ENCODE data around the gene PLEKHB1.

The PLEKHB1 gene

GRCh38 chr11:73654482-73655021, 8.2 kb downstream of the PLEKHB1 start:
- Histone ChIP-seq H3K27me3 (ENCODE audit: control insufficient read depth, insufficient read depth, low read length) (no peaks in the 10 kb centered on the region), H3K4me1 (no peaks in the 10 kb centered on the region), H3K27ac (no peak overlapping the region), H3K36me3 (ENCODE audit: control insufficient read depth, insufficient read depth, low read length) (no peaks in the 10 kb centered on the region), H2AFZ (no peak overlapping the region), H3K79me2 (no peaks in the 10 kb centered on the region), H3K4me2 (ENCODE audit: low read length) (no peak overlapping the region), H3K4me3 (ENCODE audit: low read depth, low read length) (no peak overlapping the region), H3K9ac (no peak overlapping the region), H3K9me3 (ENCODE audit: control insufficient read depth, low read length) (no peaks in the 10 kb centered on the region)
- TF ChIP-seq, protein P1, sequence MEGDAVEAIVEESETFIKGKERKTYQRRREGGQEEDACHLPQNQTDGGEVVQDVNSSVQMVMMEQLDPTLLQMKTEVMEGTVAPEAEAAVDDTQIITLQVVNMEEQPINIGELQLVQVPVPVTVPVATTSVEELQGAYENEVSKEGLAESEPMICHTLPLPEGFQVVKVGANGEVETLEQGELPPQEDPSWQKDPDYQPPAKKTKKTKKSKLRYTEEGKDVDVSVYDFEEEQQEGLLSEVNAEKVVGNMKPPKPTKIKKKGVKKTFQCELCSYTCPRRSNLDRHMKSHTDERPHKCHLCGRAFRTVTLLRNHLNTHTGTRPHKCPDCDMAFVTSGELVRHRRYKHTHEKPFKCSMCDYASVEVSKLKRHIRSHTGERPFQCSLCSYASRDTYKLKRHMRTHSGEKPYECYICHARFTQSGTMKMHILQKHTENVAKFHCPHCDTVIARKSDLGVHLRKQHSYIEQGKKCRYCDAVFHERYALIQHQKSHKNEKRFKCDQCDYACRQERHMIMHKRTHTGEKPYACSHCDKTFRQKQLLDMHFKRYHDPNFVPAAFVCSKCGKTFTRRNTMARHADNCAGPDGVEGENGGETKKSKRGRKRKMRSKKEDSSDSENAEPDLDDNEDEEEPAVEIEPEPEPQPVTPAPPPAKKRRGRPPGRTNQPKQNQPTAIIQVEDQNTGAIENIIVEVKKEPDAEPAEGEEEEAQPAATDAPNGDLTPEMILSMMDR (IDR thresholded peaks at IDR 0.05): no peak

DNA sequence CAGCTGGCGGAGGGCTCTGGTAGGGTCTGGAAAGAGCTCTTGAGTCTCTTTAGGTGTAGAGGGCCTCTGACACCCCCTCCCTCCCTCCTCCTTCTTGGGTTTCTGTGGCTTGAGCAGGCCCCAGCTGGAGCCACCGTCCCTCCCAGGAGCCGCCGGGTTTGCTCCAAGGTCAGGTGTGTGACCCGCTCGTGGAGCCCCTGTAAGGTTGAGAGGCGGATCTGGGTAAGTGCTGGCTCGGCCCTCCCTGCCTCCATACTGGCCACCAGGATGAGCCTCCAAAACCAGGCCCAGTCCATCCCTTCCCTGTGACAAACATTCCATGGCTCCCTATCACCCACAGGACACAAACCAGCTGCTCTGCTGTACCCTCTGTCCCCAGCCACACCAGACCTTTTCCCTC, 9.3 kb downstream of the PLEKHB1 start:
- Histone ChIP-seq H3K9me3 (ENCODE audit: control insufficient read depth, low read length) (no peaks in the 10 kb centered on the region), H2AFZ (no peak overlapping the region), H3K4me1 (no peaks in the 10 kb centered on the region), H3K9ac (no peak overlapping the region), H3K27me3 (ENCODE audit: control insufficient read depth, insufficient read depth, low read length) (no peaks in the 10 kb centered on the region), H3K4me2 (ENCODE audit: low read length) (no peak overlapping the region), H3K27ac (no peak overlapping the region), H3K79me2 (no peaks in the 10 kb centered on the region), H3K36me3 (ENCODE audit: control insufficient read depth, insufficient read depth, low read length) (no peaks in the 10 kb centered on the region), H3K4me3 (ENCODE audit: low read depth, low read length) (no peak overlapping the region)
- TF ChIP-seq, protein P1 (IDR thresholded peaks at IDR 0.05): no peak

DNA sequence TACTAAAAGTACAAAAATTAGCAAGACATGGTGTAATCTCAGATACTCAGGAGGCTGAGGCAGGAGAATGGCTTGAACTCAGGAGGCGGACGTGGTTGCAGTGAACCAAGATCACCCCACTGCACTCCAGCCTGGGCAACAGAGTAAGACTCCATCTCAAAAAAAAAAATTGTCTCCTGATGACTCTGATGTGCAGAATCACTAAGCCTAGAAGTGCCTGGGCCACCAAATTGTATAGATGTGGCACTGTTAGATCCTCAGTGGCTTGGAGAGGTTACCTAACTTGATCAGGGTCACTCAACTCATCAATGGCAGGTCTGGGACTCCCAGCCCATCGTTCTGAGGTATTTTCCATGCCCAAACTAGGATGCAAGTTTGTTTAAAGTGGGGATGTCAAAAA, 10.6 kb downstream of the PLEKHB1 start:
- H3K79me2 ChIP-seq: no peaks in the 10 kb centered on the region
- no peak overlapping the region for H2AFZ ChIP-seq
- no peak overlapping the region for H3K4me3 ChIP-seq (ENCODE audit: low read depth, low read length)
- no peak overlapping the region for H3K27ac ChIP-seq
- no peak overlapping the region for H3K9ac ChIP-seq
- no peaks in the 10 kb centered on the region for H3K9me3 ChIP-seq (ENCODE audit: control insufficient read depth, low read length)
- H3K4me2 ChIP-seq (ENCODE audit: low read length): no peak overlapping the region
- no peaks in the 10 kb centered on the region for H3K36me3 ChIP-seq (ENCODE audit: control insufficient read depth, insufficient read depth, low read length)
- TF ChIP-seq, protein P1 (IDR thresholded peaks at IDR 0.05): no peak
- H3K4me1 ChIP-seq: no peaks in the 10 kb centered on the region
- no peaks in the 10 kb centered on the region for H3K27me3 ChIP-seq (ENCODE audit: control insufficient read depth, insufficient read depth, low read length)

DNA sequence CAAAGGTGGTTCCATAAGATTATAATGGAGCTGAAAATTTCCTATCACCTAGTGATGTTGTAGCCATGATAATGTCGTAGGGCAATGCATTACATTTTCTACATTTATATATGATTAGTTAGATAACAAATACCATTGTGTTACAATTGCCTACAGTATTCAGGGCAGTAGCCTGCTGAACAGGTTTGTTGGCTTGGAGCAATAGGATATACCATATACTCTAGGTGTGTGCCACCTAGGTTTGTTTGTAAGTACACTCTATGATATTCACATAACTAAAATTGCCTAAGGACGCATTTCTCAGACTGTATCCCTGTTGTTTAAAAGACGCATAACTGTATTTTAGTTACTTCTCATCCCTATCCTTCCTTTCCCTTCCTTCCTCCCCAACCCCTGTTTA, 13.6 kb downstream of the PLEKHB1 start:
- Histone ChIP-seq H3K9me3 (ENCODE audit: control insufficient read depth, low read length) (no peaks in the 10 kb centered on the region), H3K27me3 (ENCODE audit: control insufficient read depth, insufficient read depth, low read length) (no peaks in the 10 kb centered on the region), H3K4me3 (ENCODE audit: low read depth, low read length) (no peak overlapping the region), H3K9ac (no peak overlapping the region), H3K4me1 (no peaks in the 10 kb centered on the region), H3K36me3 (ENCODE audit: control insufficient read depth, insufficient read depth, low read length) (no peaks in the 10 kb centered on the region), H3K79me2 (no peaks in the 10 kb centered on the region), H2AFZ (no peak overlapping the region), H3K4me2 (ENCODE audit: low read length) (no peak overlapping the region), H3K27ac (no peak overlapping the region)
- TF ChIP-seq, protein P1 (IDR thresholded peaks at IDR 0.05): no peak

- no peak overlapping the region for H3K27ac ChIP-seq
- peak overlapping the region; percentile 89 for H2AFZ ChIP-seq
- H3K4me2 ChIP-seq (ENCODE audit: low read length): no peak overlapping the region
- H3K4me1 ChIP-seq: no peaks in the 10 kb centered on the region
- no peak overlapping the region for H3K4me3 ChIP-seq (ENCODE audit: low read depth, low read length)
- no peaks in the 10 kb centered on the region for H3K9me3 ChIP-seq (ENCODE audit: control insufficient read depth, low read length)
- H3K79me2 ChIP-seq: no peaks in the 10 kb centered on the region
- no peaks in the 10 kb centered on the region for H3K36me3 ChIP-seq (ENCODE audit: control insufficient read depth, insufficient read depth, low read length)
- TF ChIP-seq, protein P1 (IDR thresholded peaks at IDR 0.05): no peak
- H3K27me3 ChIP-seq (ENCODE audit: control insufficient read depth, insufficient read depth, low read length): no peaks in the 10 kb centered on the region
- no peak overlapping the region for H3K9ac ChIP-seq
These were observed 14.2 kb downstream of the PLEKHB1 start for GRCh38 chr11:73660497-73661034.

Measured in parathyroid adenoma (tissue), 2 donors.